K562 (cell line): ENCODE data around the gene MELK. TPM values are rescaled to one million over a fixed set of nuclear protein-coding genes. Genes with fewer than 3 reads are reported as not detected.
A peak's percentile ranks its signal among the peaks of the same experiment; 100 is the strongest.

ENCODE experiments used
- ATAC-seq: fragments of 200-7000 bp; cut with Tn5 transposase; 3 replicates; pipeline ENCODE4 v1.9.1; 2020; ENCODE audit warnings: moderate library complexity
- BruUV-seq: library from RNA; stranded (reverse); fragments of 400-500 nt; replicated peaks from 2 replicates; lab custom pipeline; 2021; lab: Mats Ljungman, UMichigan
- CTCF ChIA-PET: fragments of 300-600 bp; formaldehyde crosslinking; extraction: SDS; loops from one replicate; lab custom pipeline; 2021; ENCODE audit warnings: low intra/inter-chr PET ratio; lab: Yijun Ruan, JAX
- POLR2A ChIA-PET: fragments of 300-600, 350-650 bp; sonication (Branson Sonifier 250); formaldehyde crosslinking; extraction: SDS; loops from one replicate; lab custom pipeline; 2021; ENCODE audit warnings: antibody characterized with exemption, inconsistent platforms; lab: Yijun Ruan, JAX
- DNase-seq, 4 experiments: peaks; one replicate each; pipeline versions ENCODE4 v3.0.0 to v3.0.0-alpha.2; 2011 to 2018; ENCODE audit warnings: low spot score in 3 of 4, mixed read lengths in 3 of 4; ENCODE audit errors: extremely low read depth in 1 of 4
- FAIRE-seq: peaks from 2 replicates; lab custom pipeline; 2011; peaks lifted over from hg19 to GRCh38; lab: Jason Lieb, UNC
- H2AFZ ChIP-seq: 2 replicates; pipeline ENCODE4 v1.6.0; 2011; ENCODE audit warnings: low read depth, low read length, control low read depth, inconsistent platforms
- H3K27ac ChIP-seq: fragments of 200-600 bp; 3 replicates; pipeline ENCODE4 v1.8.0; 2011; ENCODE audit warnings: low read depth, mild to moderate bottlenecking, control low read depth, inconsistent platforms, low read length, moderate library complexity, mixed read lengths; ENCODE audit errors: extremely low read depth
- H3K27me3 ChIP-seq, 2 experiments: fragments of 300-600 bp in 1 of 2; 2 replicates in 1 of 2; 3 replicates in 1 of 2; pipeline versions ENCODE4 v1.6.0 to v1.8.0; 2011; ENCODE audit warnings: inconsistent platforms in 2 of 2, low read length in 2 of 2, mild to moderate bottlenecking in 1 of 2, mixed read lengths in 1 of 2, moderate library complexity in 1 of 2; ENCODE audit not compliant: control insufficient read depth in 2 of 2, insufficient read depth in 2 of 2
- H3K36me3 ChIP-seq: fragments of 300-600 bp; 3 replicates; pipeline ENCODE4 v1.8.0; 2011; ENCODE audit warnings: mild to moderate bottlenecking, low read length, inconsistent platforms; ENCODE audit not compliant: control insufficient read depth, insufficient read depth
- H3K4me1 ChIP-seq, 2 experiments: fragments of 200-600 bp in 1 of 2; replicated peaks in 1 of 2; 2 replicates in 1 of 2; 3 replicates in 1 of 2; pipeline versions ENCODE4 v1.5.1 to v1.8.0; 2011; ENCODE audit warnings: inconsistent platforms in 2 of 2, low read length in 2 of 2, mild to moderate bottlenecking in 1 of 2, mixed read lengths in 1 of 2, moderate library complexity in 1 of 2; ENCODE audit not compliant: control insufficient read depth in 2 of 2, insufficient read depth in 2 of 2
- H3K4me2 ChIP-seq: 2 replicates; pipeline ENCODE4 v1.6.1; 2011; ENCODE audit warnings: low read length, control low read depth, inconsistent platforms, mixed read lengths; ENCODE audit not compliant: insufficient read depth
- H3K4me3 ChIP-seq: fragments of 200-600 bp; sonication (generic), shearing (Covaris generic); 2 replicates; pipeline ENCODE4 v1.5.1; 2016; ENCODE audit warnings: control low read depth, inconsistent platforms
- H3K79me2 ChIP-seq: fragments of 200-600 bp; 3 replicates; pipeline ENCODE4 v1.8.0; 2011; ENCODE audit warnings: low read length, inconsistent platforms; ENCODE audit not compliant: control insufficient read depth, insufficient read depth
- H3K9ac ChIP-seq, 2 experiments: 2 replicates each; pipeline versions ENCODE4 v1.6.0 to v1.6.1; 2011; ENCODE audit warnings: low read depth in 2 of 2, low read length in 2 of 2, control low read depth in 1 of 2, inconsistent platforms in 1 of 2, mild to moderate bottlenecking in 1 of 2, mixed read lengths in 1 of 2; ENCODE audit not compliant: insufficient read depth in 1 of 2
- H3K9me1 ChIP-seq: one replicate; pipeline ENCODE4 v1.6.0; 2011; ENCODE audit warnings: inconsistent platforms, mild to moderate bottlenecking, low read length, moderate library complexity; ENCODE audit not compliant: control insufficient read depth, insufficient read depth
- H3K9me3 ChIP-seq: replicated peaks from 2 replicates; pipeline ENCODE4 v1.5.1; 2011; ENCODE audit warnings: low read depth, low read length, inconsistent platforms; ENCODE audit not compliant: control insufficient read depth, insufficient read depth
- H4K20me1 ChIP-seq: replicated peaks from 2 replicates; pipeline ENCODE4 v1.6.1; 2011; ENCODE audit warnings: low read length, inconsistent platforms, mixed read lengths; ENCODE audit not compliant: control insufficient read depth, insufficient read depth
- CTBP1 ChIP-seq: fragments of 450-650 bp; IDR thresholded peaks from 2 replicates; pipeline ENCODE4 v1.6.1; 2016; ENCODE audit warnings: borderline replicate concordance
- HEY1 ChIP-seq: fragments of 250-450 bp; sonication (Bioruptor Pico); IDR thresholded peaks from 2 replicates; pipeline ENCODE4 v1.5.0; 2020; ENCODE audit warnings: mild to moderate bottlenecking, moderate library complexity, borderline replicate concordance
- IFI16 ChIP-seq: fragments of 250-450 bp; sonication (Bioruptor Pico); IDR thresholded peaks from 2 replicates; pipeline ENCODE4 v2.1.2; 2022; ENCODE audit warnings: mild to moderate bottlenecking, inconsistent platforms
- NFIC ChIP-seq: fragments of 450-650 bp; IDR thresholded peaks from 2 replicates; pipeline ENCODE4 v1.6.1; 2017; ENCODE audit warnings: mild to moderate bottlenecking, inconsistent platforms
- TAF9B ChIP-seq: fragments of 450-650 bp; IDR thresholded peaks from 2 replicates; pipeline ENCODE4 v1.6.1; 2018; ENCODE audit warnings: mild to moderate bottlenecking; ENCODE audit not compliant: partially characterized antibody
- WGBS: fragments of 100-300 bp; shearing (Covaris generic); methylation state at CpG from one replicate; pipeline ENCODE4 v1.1.6; 2016; ENCODE audit warnings: low coverage, mixed read lengths; ENCODE audit not compliant: insufficient coverage; ENCODE audit errors: missing lambda C conversion rate; 5-methylcytosine and 5-hydroxymethylcytosine counted together
- in situ Hi-C: fragments of 300-500 bp; cut with MboI; formaldehyde crosslinking; loops from 4 replicates; pipeline ENCODE4 v1.15.0; 2018; ENCODE audit warnings: inconsistent platforms, mixed read lengths
- intact Hi-C: fragments of 100-400 bp; cut with micrococcal nuclease; formaldehyde crosslinking; loops from 2 replicates; pipeline ENCODE4 v1.14.2; 2022
- polyA plus RNA-seq, 8 experiments: library from polyadenylated mRNA; depleted of rRNA in 4 of 8; stranded (reverse) in 5 of 8; unstranded in 3 of 8; fragments of >200 nt; fragmentation: Nextera tagmentation in 2 of 8; fragmentation: Illumina TruSeq in 1 of 8; extraction: Ambion mirVana in 2 of 8; extraction: Trizol in 1 of 8; gene quantifications; 2 replicates each; pipeline versions ENCODE4 v1.2.1 to v1.2.3, GENCODE V29; 2011 to 2014; ENCODE audit warnings: inconsistent platforms in 1 of 8, missing spikeins in 1 of 8
- total RNA-seq, 7 experiments: library from RNA; depleted of rRNA in 6 of 7; stranded (reverse); fragments of >200 nt in 6 of 7; fragmentation: Illumina TruSeq in 2 of 7; extraction: Trizol in 2 of 7; gene quantifications; 2 replicates each; pipeline versions ENCODE4 v1.2.1 to v1.2.3, GENCODE V29; 2011 to 2021; ENCODE audit warnings: low replicate concordance in 1 of 7
- TF ChIP-seq, protein P1 (sequence below): fragments of 450-650 bp; formaldehyde crosslinking; IDR thresholded peaks from 2 replicates; pipeline ENCODE4 v1.4.0; 2020; ENCODE audit warnings: mild to moderate bottlenecking, mixed read lengths

Gene MELK
- total and polyA plus RNA-seq, 9 of the 15 experiments (the other 6 are each of a cell fraction or from before 2014, with no cell fraction given), result 33.3 to 57.3 (median 43.8) TPM

DNA sequence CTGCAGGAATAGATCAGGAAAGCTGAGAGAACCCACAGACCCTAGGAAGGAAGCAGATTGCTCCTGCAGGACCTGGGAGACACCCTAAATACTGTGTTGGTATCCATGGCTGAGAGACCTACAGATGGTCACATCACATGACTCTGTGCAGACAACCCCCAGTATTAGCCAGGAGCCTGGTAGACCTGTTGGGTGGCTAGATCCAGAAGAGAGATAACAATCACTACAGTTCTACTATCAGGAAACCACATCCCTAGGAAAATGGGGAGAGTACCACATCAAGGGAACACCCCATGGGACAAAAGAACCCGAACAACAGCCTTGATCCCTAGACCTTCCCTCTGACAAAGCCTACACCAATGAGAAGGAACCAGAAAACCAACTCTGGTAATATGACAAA, 24.2 kb upstream of the MELK start:
- Histone ChIP-seq H3K4me1 (no peaks in the 10 kb centered on the region; a peak in 2 of 5 replicates), H4K20me1 (no peaks in the 10 kb centered on the region), H3K4me3 (no peak overlapping the region), H3K4me2 (no peak overlapping the region), H2AFZ (no peak overlapping the region), H3K9ac (no peak overlapping the region), H3K9me1 (no peaks in the 10 kb centered on the region), H3K79me2 (no peaks in the 10 kb centered on the region), H3K36me3 (no peaks in the 10 kb centered on the region), H3K27ac (no peak overlapping the region), H3K9me3 (no peaks in the 10 kb centered on the region), H3K27me3 (no peaks in the 10 kb centered on the region)
- no TSS peak for BruUV-seq
- ATAC-seq, result no peak
- WGBS, result 10% methylated on average over 1 of the region's 1 CpG
- no peak for FAIRE-seq
- ChIA-PET CTCF (no interaction called here), POLR2A (no interaction called here)
- intact Hi-C loops (no loop called here), in situ Hi-C loops (no loop called here)
- no peak for DNase-seq
- TF ChIP-seq CTBP1 (no peak), NFIC (no peak), IFI16 (CRISPR knock-in tag) (no peak), HEY1 (CRISPR knock-in tag) (no peak), TAF9B (no peak)
- TF ChIP-seq, protein P1, sequence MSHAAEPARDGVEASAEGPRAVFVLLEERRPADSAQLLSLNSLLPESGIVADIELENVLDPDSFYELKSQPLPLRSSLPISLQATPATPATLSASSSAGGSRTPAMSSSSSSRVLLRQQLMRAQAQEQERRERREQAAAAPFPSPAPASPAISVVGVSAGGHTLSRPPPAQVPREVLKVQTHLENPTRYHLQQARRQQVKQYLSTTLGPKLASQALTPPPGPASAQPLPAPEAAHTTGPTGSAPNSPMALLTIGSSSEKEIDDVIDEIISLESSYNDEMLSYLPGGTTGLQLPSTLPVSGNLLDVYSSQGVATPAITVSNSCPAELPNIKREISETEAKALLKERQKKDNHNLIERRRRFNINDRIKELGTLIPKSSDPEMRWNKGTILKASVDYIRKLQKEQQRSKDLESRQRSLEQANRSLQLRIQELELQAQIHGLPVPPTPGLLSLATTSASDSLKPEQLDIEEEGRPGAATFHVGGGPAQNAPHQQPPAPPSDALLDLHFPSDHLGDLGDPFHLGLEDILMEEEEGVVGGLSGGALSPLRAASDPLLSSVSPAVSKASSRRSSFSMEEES (CRISPR knock-in tag), result peak; percentile 36; the same call in 1 of the 2 replicates
